ENCODE results near the gene CAPRIN1.
A peak's percentile ranks its signal among the peaks of the same experiment; 100 is the strongest.
"Not testable (repeated sequence)": the region's sequence is repeated elsewhere in the genome, so short reads cannot be mapped to it uniquely, and the experiment has no call there.

CAPRIN1 gene

DNA sequence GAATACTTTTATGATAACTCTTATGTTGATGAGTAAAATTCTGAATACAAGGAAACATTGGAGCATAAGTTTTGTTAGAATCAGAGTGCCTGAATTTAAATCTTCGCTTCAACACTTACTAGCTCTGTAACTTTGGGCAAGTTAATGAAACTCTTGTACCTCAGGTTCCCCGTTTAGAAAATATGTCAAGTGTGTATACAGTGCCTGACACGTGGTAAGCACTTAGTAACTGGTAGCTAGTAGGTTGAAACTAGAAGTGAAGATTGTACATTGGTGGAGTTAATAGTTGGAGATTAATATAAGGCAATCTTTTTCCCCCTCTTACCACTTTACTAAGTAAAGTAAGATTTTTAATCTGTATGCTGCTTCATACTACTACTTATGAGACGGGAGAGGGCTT is 29.1 kb downstream of the CAPRIN1 start:
- DNase-seq (ENCODE audit: extremely low read depth, low read depth), result no peak
- no peak overlapping the region for H3K4me3 ChIP-seq (replicated peaks; ENCODE audit: low read depth, low read length)
- TF ChIP-seq, protein P1, sequence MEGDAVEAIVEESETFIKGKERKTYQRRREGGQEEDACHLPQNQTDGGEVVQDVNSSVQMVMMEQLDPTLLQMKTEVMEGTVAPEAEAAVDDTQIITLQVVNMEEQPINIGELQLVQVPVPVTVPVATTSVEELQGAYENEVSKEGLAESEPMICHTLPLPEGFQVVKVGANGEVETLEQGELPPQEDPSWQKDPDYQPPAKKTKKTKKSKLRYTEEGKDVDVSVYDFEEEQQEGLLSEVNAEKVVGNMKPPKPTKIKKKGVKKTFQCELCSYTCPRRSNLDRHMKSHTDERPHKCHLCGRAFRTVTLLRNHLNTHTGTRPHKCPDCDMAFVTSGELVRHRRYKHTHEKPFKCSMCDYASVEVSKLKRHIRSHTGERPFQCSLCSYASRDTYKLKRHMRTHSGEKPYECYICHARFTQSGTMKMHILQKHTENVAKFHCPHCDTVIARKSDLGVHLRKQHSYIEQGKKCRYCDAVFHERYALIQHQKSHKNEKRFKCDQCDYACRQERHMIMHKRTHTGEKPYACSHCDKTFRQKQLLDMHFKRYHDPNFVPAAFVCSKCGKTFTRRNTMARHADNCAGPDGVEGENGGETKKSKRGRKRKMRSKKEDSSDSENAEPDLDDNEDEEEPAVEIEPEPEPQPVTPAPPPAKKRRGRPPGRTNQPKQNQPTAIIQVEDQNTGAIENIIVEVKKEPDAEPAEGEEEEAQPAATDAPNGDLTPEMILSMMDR (IDR thresholded peaks at IDR 0.05; ENCODE audit: low read depth, low read length, missing control alignments), result no peak

DNA sequence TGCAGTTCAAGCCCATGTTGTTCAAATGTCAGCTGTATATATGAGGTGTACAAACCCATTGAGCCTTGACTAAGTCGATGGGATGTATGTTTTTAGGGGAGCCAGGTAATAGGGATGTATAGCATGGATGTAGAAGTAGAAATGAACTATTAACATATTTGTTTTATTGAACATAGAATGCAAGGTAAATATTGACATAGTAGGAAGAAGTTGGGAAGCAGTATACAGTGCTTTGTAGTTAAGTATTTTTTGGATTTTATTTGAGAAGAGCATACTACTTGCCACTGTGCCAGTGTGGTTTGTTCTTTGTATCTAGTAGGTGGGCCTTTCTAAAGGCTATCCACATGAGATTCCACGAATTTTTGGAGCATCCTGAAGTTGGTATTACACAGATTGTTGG is 33.1 kb downstream of the CAPRIN1 start:
- TF ChIP-seq, protein P1 (IDR thresholded peaks at IDR 0.05; ENCODE audit: low read depth, low read length, missing control alignments), result no peak
- DNase-seq (ENCODE audit: extremely low read depth, low read depth), result no peak
- no peak overlapping the region for H3K4me3 ChIP-seq (replicated peaks; ENCODE audit: low read depth, low read length)

DNA sequence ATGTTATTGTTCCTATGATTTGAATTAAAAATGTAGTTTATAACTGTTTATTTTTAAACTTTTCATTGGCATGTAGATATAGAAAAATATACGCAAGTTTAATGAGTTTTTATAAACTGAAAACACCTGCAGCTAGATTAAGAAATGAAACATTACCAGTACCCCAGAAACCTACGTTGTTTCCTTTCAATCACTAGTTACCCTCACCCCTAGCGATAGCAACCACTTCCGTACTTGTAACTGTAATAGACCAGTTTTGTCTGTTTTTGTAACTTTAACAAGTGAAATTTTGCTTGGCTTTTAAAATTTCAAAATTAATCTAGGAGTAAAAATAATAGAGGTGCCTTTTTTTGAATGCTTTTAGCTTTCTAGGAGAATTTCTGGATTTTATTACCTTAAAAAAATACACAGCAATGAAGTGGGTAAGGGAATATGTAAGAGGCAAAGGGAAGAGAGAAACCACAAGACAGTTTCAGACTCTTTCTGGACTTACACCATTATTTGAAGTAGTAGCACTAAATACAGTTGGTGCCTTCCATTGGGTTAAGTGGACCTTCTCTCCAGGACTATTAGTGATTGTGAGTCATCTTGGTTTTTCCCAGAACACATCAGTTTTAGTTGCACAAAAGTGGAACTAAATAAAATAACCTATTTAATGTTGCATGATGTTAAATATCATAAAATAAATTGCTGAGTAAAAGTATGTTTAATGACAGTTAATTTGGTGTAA is 35.2 kb downstream of the CAPRIN1 start:
- TF ChIP-seq, protein P1 (IDR thresholded peaks at IDR 0.05; ENCODE audit: low read depth, low read length, missing control alignments), result no peak
- H3K4me3 ChIP-seq (replicated peaks; ENCODE audit: low read depth, low read length), result no peak overlapping the region
- DNase-seq (ENCODE audit: extremely low read depth, low read depth), result no peak

DNA sequence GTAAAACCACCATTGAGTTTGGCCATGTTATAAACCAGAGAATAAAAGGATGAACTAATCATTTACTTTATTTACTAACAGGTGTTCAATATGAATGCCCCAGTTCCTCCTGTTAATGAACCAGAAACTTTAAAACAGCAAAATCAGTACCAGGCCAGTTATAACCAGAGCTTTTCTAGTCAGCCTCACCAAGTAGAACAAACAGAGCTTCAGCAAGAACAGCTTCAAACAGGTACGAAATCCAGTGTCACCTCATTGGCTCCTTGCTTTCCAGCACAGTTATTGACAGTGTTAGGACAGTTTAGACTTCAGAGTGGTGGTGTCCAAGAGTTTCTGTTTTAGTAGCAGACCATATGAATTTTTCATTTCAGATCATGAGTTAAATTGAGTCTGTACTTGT is 40.3 kb downstream of the CAPRIN1 start:
- no peak for DNase-seq (ENCODE audit: extremely low read depth, low read depth)
- TF ChIP-seq, protein P1 (IDR thresholded peaks at IDR 0.05; ENCODE audit: low read depth, low read length, missing control alignments), result no peak
- H3K4me3 ChIP-seq (replicated peaks; ENCODE audit: low read depth, low read length), result no peak overlapping the region

DNA sequence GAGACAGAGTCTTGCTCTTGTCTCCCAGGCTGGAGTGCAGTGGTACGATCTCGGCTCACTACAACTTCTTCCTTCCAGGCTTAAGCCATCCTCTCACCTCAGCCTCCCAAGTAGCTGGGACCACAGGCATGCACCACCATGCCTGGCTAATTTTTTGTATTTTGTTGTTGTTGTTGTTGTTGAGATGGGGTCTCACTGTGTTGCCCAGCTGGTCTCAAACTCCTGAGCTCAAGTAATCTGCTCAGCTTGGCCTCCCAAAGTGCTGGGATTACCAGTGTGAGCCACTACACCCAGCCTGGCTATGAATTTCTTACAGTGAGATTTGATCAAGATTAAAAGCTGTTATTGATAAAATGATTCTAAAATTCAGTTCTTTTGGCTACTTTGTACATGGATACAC is 43.4 kb downstream of the CAPRIN1 start:
- not testable (repeated sequence) for H3K4me3 ChIP-seq (replicated peaks; ENCODE audit: low read depth, low read length); DNase-seq (ENCODE audit: extremely low read depth, low read depth)

DNA sequence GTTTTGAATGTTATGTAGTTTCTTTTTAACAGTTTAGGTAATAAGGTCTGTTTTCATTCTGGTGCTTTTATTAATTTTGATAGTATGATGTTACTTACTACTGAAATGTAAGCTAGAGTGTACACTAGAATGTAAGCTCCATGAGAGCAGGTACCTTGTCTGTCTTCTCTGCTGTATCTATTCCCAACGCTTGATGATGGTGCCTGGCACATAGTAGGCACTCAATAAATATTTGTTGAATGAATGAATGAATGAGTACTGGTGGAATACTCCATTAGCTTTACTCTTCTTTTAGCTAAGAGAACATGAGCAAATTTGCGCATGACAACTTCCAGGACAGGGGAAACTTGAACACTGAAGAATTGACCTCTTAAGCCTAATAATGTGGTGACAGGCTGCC is 47.3 kb downstream of the CAPRIN1 start:
- H3K4me3 ChIP-seq (replicated peaks; ENCODE audit: low read depth, low read length), result no peak overlapping the region
- no peak for DNase-seq (ENCODE audit: extremely low read depth, low read depth)
- TF ChIP-seq, protein P1 (IDR thresholded peaks at IDR 0.05; ENCODE audit: low read depth, low read length, missing control alignments), result no peak

DNA sequence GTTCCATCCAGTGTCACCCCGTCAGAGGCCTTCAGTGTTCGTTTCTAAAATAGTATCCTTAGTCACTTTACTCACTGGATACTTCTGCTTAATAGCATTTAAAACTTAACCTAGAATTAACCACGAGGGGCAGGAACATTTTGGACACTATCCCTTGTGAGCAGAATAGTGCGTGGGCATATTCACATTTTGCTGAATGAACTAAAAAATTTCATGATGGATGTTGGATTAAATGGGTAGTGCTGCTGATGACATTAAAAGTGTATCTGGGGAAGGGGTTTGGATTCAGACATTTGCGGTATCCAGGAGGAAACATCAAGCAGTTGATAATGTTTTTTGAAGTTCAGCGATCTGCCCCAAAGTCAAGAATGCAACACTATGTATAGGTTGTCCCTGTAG is 53.1 kb downstream of the CAPRIN1 start:
- DNase-seq (ENCODE audit: extremely low read depth, low read depth), result no peak

More for the DNA sequence above, 53.1 kb downstream of the CAPRIN1 start:
- peak overlapping the region; percentile 73 for H3K4me3 ChIP-seq (replicated peaks; ENCODE audit: low read depth, low read length)
- TF ChIP-seq, protein P1 (IDR thresholded peaks at IDR 0.05; ENCODE audit: low read depth, low read length, missing control alignments), result no peak

Data from HFF-Myc (cell line).